Measurements from ENCODE around the gene EREG.

The EREG gene

GRCh38 chr4:74353858-74354257 lies 11.1 kb upstream of the EREG start:
- no peak for DNase-seq

- no peak for DNase-seq
Observed at GRCh38 chr4:74357965-74358364, 7.0 kb upstream of the EREG start.

- no peak for DNase-seq
Observed at GRCh38 chr4:74361671-74362070, 3.3 kb upstream of the EREG start.

GRCh38 chr4:74362347-74362746 lies 2.6 kb upstream of the EREG start:
- peak; percentile 3 for DNase-seq

- DNase-seq, result no peak
Observed at GRCh38 chr4:74364256-74364651, 691 bp upstream of the EREG start.

- DNase-seq, result peak; percentile 3
Observed at GRCh38 chr4:74365761-74366160, 816 bp downstream of the EREG start.

GRCh38 chr4:74366367-74366911 lies 1.5 kb downstream of the EREG start:
- DNase-seq, result no peak

GRCh38 chr4:74367656-74368290 lies 2.8 kb downstream of the EREG start:
- no peak for DNase-seq

- DNase-seq, result no peak
Observed at GRCh38 chr4:74368596-74368995, 3.7 kb downstream of the EREG start.

- DNase-seq, result no peak
Observed at GRCh38 chr4:74369855-74370254, 4.9 kb downstream of the EREG start.

GRCh38 chr4:74370912-74371311 lies 6.0 kb downstream of the EREG start:
- peak; percentile 57 for DNase-seq

GRCh38 chr4:74374128-74374527 lies 9.2 kb downstream of the EREG start:
- DNase-seq, result no peak

- peak; percentile 71 for DNase-seq
Observed at GRCh38 chr4:74374561-74375327, 9.8 kb downstream of the EREG start.

- DNase-seq, result no peak
Observed at GRCh38 chr4:74375824-74376426, 11.0 kb downstream of the EREG start.

GRCh38 chr4:74376888-74377483 lies 12.0 kb downstream of the EREG start:
- peak; percentile 63 for DNase-seq

- no peak for DNase-seq
Observed at GRCh38 chr4:74377714-74378113, 12.8 kb downstream of the EREG start.

- DNase-seq, result no peak
Observed at GRCh38 chr4:74378573-74378972, 13.6 kb downstream of the EREG start.

- no peak for DNase-seq
Observed at GRCh38 chr4:74379912-74380311, 15.0 kb downstream of the EREG start.

GRCh38 chr4:74385386-74385785 lies 20.4 kb downstream of the EREG start:
- DNase-seq, result no peak

GRCh38 chr4:74386159-74386558 lies 21.2 kb downstream of the EREG start:
- no peak for DNase-seq

- DNase-seq, result no peak
Observed at GRCh38 chr4:74387790-74388189, 22.8 kb downstream of the EREG start.

- no peak for DNase-seq
Observed at GRCh38 chr4:74389494-74389893, 24.5 kb downstream of the EREG start.

GRCh38 chr4:74390677-74391076 lies 25.7 kb downstream of the EREG start:
- DNase-seq, result no peak

GRCh38 chr4:74391346-74391745 lies 26.4 kb downstream of the EREG start:
- DNase-seq, result no peak

Data from fibroblast of skin of right biceps (primary cell).